Endothelial cell (in vitro differentiated cells): Measurements from ENCODE around the gene SIRPA. TPM values are rescaled to one million over a fixed set of nuclear protein-coding genes. Genes with fewer than 3 reads are reported as not detected.

ENCODE experiments used
- DNase-seq: peaks from one replicate; pipeline ENCODE4 v3.0.0; 2021; ENCODE audit warnings: low spot score
- H3K27ac Mint-ChIP-seq: one replicate; pipeline ENCODE4 v1.8.0; 2021; ENCODE audit warnings: mixed read lengths, inconsistent platforms; ENCODE audit not compliant: unreplicated experiment
- H3K27me3 Mint-ChIP-seq: one replicate; pipeline ENCODE4 v1.8.0; 2021; ENCODE audit warnings: mild to moderate bottlenecking, moderate library complexity, mixed read lengths, inconsistent platforms; ENCODE audit not compliant: unreplicated experiment
- H3K36me3 Mint-ChIP-seq: one replicate; pipeline ENCODE4 v1.8.0; 2021; ENCODE audit warnings: mild to moderate bottlenecking, low read depth, mixed read lengths, inconsistent platforms; ENCODE audit not compliant: unreplicated experiment
- H3K4me1 Mint-ChIP-seq: one replicate; pipeline ENCODE4 v1.8.0; 2021; ENCODE audit warnings: mild to moderate bottlenecking, mixed read lengths, inconsistent platforms; ENCODE audit not compliant: unreplicated experiment
- H3K4me3 Mint-ChIP-seq: one replicate; pipeline ENCODE4 v1.8.0; 2021; ENCODE audit warnings: mild to moderate bottlenecking, mixed read lengths, inconsistent platforms; ENCODE audit not compliant: unreplicated experiment
- H3K9me3 Mint-ChIP-seq: one replicate; pipeline ENCODE4 v1.8.0; 2021; ENCODE audit warnings: mixed read lengths, inconsistent platforms; ENCODE audit not compliant: unreplicated experiment
- CTCF ChIP-seq: fragments of 200-600 bp; sonication (generic); IDR thresholded peaks from one replicate; pipeline ENCODE4 v1.5.0; 2021; ENCODE audit warnings: antibody characterized with exemption; ENCODE audit not compliant: unreplicated experiment
- total RNA-seq: library from RNA; stranded (reverse); fragmentation: NEBNext Ultra II Directional; extraction: Animal tissue kit (Norgen Biotek cat#: 25700); gene quantifications from one replicate; pipeline ENCODE4 v1.2.1, GENCODE V29; 2021; ENCODE audit not compliant: unreplicated experiment

The SIRPA gene
- total RNA-seq, 1 donor from 2014 or later: 132 TPM

- peaks cover 67% of the 10 kb centered on the region for H3K4me1 Mint-ChIP-seq
- H3K36me3 Mint-ChIP-seq: peaks cover 10% of the 10 kb centered on the region
- peak overlapping the region; percentile 59 for H3K4me3 Mint-ChIP-seq
- no peak overlapping the region for H3K27ac Mint-ChIP-seq
- DNase-seq: no peak
- H3K9me3 Mint-ChIP-seq: no peaks in the 10 kb centered on the region
- TF ChIP-seq CTCF: no peak
- peaks cover 22% of the 10 kb centered on the region for H3K27me3 Mint-ChIP-seq
These were observed 4.5 kb upstream of the SIRPA start for GRCh38 chr20:1890469-1891262.

GRCh38 chr20:1891263-1892118 is 3.7 kb upstream of the SIRPA start:
- no peak for DNase-seq
- H3K27me3 Mint-ChIP-seq: peaks cover 26% of the 10 kb centered on the region
- peaks cover 68% of the 10 kb centered on the region for H3K4me1 Mint-ChIP-seq
- peak overlapping the region; percentile 93 for H3K4me3 Mint-ChIP-seq
- no peak for TF ChIP-seq CTCF
- H3K36me3 Mint-ChIP-seq: peaks cover 10% of the 10 kb centered on the region
- H3K27ac Mint-ChIP-seq: no peak overlapping the region
- no peaks in the 10 kb centered on the region for H3K9me3 Mint-ChIP-seq

GRCh38 chr20:1892119-1892385 is 3.2 kb upstream of the SIRPA start:
- H3K4me3 Mint-ChIP-seq: peak overlapping the region; percentile 93
- H3K27ac Mint-ChIP-seq: peak overlapping the region; percentile 42
- peaks cover 23% of the 10 kb centered on the region for H3K27me3 Mint-ChIP-seq
- DNase-seq: no peak
- peaks cover 66% of the 10 kb centered on the region for H3K4me1 Mint-ChIP-seq
- H3K9me3 Mint-ChIP-seq: no peaks in the 10 kb centered on the region
- no peak for TF ChIP-seq CTCF
- peaks cover 13% of the 10 kb centered on the region for H3K36me3 Mint-ChIP-seq

- H3K27me3 Mint-ChIP-seq: peaks cover 15% of the 10 kb centered on the region
- no peak for TF ChIP-seq CTCF
- peaks cover 66% of the 10 kb centered on the region for H3K4me1 Mint-ChIP-seq
- peak overlapping the region; percentile 87 for H3K27ac Mint-ChIP-seq
- peaks cover 11% of the 10 kb centered on the region for H3K36me3 Mint-ChIP-seq
- peak overlapping the region; percentile 93 for H3K4me3 Mint-ChIP-seq
- DNase-seq: no peak
- H3K9me3 Mint-ChIP-seq: no peaks in the 10 kb centered on the region
These were observed 1.3 kb upstream of the SIRPA start for GRCh38 chr20:1893721-1894470.
